ENCODE data around the gene PIAS1.
"Not testable (repeated sequence)": the region's sequence is repeated elsewhere in the genome, so short reads cannot be mapped to it uniquely, and the experiment has no call there.

PIAS1 gene

DNA sequence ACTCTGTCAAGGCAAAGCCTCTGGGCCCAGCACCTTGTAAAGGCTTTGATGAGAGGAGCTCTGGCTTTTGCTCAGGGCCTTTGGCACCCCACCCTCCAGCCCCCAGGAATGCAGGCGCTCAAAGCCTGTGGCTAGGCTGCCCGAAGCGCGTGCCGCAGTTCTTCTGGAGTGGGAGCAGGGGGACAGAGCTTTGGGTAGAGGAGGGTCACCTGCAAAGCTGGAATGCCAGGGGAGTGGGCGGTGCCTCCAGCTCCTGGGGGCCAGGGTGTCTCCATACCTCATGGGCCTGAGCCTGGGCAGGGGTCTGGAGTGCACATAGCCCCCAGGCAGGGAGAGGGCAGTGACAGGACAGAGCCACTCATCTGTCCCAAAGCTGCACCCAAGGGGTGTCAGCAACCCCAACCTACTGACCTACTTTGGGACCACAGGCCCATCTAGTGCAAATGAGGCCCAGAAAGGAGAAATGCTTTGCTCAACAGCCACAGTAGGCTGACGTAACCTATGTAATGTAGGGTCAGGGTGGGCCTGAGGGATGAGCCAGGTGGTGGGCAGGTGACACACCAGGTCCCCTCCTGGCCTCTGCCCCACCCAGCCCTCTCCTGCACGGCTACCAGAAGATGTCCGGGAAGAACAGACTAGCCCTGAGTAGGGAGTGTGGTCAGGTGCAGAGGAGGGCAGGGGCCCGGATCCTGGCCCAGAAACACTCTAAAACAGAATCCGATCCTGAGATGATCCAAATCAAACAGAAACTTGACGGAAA lies 153.2 kb downstream of the PIAS1 start:
- no peak overlapping the region for H3K9ac ChIP-seq (ENCODE audit: low read length)
- H3K27ac ChIP-seq (ENCODE audit: low read depth, low read length), result no peak overlapping the region
- no peak overlapping the region for H3K4me3 ChIP-seq (ENCODE audit: low read depth in 1 of 2, low read length in 2 of 2)
- H3K36me3 ChIP-seq (ENCODE audit: insufficient read depth, low read length), result no peaks in the 10 kb centered on the region
- no peaks in the 10 kb centered on the region for H3K9me3 ChIP-seq (ENCODE audit: low read length)
- no peaks in the 10 kb centered on the region for H3K27me3 ChIP-seq (ENCODE audit: control insufficient read depth in 1 of 2, insufficient read depth in 2 of 2, low read length in 2 of 2)
- H3K4me1 ChIP-seq (ENCODE audit: insufficient read depth, low read length), result peaks cover 29% of the 10 kb centered on the region

DNA sequence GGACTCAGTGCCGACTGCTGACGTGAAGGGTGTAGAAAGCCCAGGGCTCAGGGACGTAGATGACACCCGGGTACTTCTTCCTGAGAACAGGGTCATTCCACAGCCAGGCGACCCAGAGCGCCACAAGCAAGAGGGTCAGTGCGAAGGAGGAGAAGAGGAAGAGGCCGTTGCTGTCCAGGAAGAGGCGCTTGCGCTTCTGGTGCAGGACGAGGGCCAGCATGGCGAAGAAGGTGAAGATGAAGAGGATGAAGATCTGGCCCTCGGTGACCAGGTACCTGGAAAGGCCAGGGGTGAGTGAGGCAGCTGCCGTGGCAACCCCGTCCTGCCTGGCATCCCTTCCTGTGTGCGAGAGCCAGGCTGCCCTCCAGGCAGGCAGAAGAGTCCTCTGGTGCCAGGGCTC lies 154.0 kb downstream of the PIAS1 start:
- Histone ChIP-seq H3K36me3 (ENCODE audit: insufficient read depth, low read length) (no peaks in the 10 kb centered on the region), H3K27me3 (ENCODE audit: control insufficient read depth in 1 of 2, insufficient read depth in 2 of 2, low read length in 2 of 2) (no peaks in the 10 kb centered on the region), H3K9ac (ENCODE audit: low read length) (no peak overlapping the region), H3K27ac (ENCODE audit: low read depth, low read length) (no peak overlapping the region), H3K4me3 (ENCODE audit: low read depth in 1 of 2, low read length in 2 of 2) (no peak overlapping the region), H3K9me3 (ENCODE audit: low read length) (no peaks in the 10 kb centered on the region), H3K4me1 (ENCODE audit: insufficient read depth, low read length) (peaks cover 29% of the 10 kb centered on the region)

DNA sequence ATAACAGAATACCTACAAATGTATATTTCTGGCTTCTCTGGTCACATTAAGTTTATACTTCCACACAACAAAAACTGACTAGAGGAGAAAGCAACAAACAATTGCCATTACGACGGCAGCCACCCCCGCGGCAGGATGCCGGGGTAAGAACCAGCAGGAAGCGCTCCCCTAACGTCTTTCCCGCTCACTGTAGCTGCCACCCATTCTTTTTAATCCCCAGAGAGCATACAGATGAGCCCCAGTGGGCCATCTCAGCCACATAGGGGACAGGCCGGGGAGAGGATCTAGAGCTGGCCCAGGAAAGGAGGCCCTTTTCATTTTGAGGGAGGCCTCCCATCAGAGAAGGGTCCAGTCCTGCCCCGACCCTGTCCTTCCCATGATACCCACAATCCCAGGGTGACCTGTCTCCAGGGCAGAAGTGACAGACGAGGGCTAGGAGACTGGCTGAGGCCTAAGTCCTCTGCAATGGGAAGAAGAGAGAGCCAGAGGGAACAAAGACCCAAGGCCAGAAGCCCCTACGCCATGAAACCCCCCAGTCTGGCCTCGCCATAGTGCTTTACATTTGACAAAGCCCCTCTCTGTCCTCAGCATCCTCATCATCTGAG lies 154.6 kb downstream of the PIAS1 start:
- Histone ChIP-seq H3K4me3 (ENCODE audit: low read depth in 1 of 2, low read length in 2 of 2) (no peak overlapping the region), H3K9me3 (ENCODE audit: low read length) (no peaks in the 10 kb centered on the region), H3K9ac (ENCODE audit: low read length) (no peak overlapping the region), H3K36me3 (ENCODE audit: insufficient read depth, low read length) (no peaks in the 10 kb centered on the region), H3K27ac (ENCODE audit: low read depth, low read length) (no peak overlapping the region), H3K4me1 (ENCODE audit: insufficient read depth, low read length) (peaks cover 29% of the 10 kb centered on the region), H3K27me3 (ENCODE audit: control insufficient read depth in 1 of 2, insufficient read depth in 2 of 2, low read length in 2 of 2) (no peaks in the 10 kb centered on the region)

DNA sequence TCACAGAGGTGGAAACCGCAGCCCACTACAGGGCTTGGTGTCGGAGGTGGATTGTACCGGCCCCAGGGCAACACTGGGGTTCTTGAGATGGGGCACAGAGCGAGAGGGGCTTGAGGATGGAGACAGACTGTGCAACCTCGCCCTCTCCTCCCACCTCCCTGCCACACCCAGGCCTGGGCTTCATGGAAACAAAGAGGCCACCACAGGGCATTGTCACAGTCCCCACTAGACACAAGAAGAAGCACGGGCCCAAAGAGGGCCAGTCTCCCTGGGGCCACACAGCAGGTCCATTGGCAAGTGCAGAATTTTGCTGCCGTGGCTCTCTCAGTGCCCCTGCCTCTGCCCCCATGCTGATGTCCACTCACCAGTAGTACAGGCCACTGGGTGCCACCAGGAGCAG lies 155.2 kb downstream of the PIAS1 start:
- no peak overlapping the region for H3K27ac ChIP-seq (ENCODE audit: low read depth, low read length)

DNA sequence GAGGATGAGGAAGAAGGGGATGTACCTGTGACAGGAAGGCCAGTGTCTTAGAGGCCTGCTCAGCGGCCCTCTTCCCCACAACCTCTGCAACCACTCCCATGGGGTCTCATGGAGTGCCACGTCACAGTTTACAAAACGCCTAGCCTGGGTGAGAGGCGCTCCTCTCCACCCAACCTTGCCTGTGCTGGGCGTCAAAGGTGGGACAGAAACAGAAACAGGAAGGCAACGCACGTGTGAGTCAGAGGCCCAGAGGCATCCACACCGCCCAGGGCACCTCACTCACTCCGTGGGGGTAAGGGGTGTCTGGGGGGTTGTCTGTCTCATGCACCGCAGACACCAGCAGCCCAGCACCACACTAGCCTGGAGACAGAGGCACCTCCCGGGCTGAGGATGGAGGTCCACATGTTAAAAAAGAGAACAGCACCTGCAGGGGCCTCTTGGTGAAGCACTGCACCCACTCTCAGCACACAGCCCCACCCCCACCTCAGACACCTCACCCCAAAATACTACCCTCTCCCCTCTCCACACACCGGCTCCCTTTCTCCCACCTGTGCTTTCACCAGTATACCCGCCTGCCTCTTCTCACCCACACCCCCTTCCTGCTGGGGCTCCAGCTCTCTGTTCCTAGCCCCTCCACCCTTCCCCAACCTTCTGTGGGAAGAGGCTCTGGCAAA lies 155.8 kb downstream of the PIAS1 start:
- Histone ChIP-seq H3K9me3 (ENCODE audit: low read length) (no peaks in the 10 kb centered on the region), H3K9ac (ENCODE audit: low read length) (no peak overlapping the region), H3K27me3 (ENCODE audit: control insufficient read depth in 1 of 2, insufficient read depth in 2 of 2, low read length in 2 of 2) (no peaks in the 10 kb centered on the region), H3K4me1 (ENCODE audit: insufficient read depth, low read length) (peaks cover 22% of the 10 kb centered on the region), H3K36me3 (ENCODE audit: insufficient read depth, low read length) (no peaks in the 10 kb centered on the region), H3K27ac (ENCODE audit: low read depth, low read length) (peak overlapping the region; percentile 39), H3K4me3 (ENCODE audit: low read depth in 1 of 2, low read length in 2 of 2) (peak overlapping the region in 1 of 2 donors; percentile 54)

More for the DNA sequence above, 155.2 kb downstream of the PIAS1 start:
- Histone ChIP-seq H3K36me3 (ENCODE audit: insufficient read depth, low read length) (no peaks in the 10 kb centered on the region), H3K9ac (ENCODE audit: low read length) (no peak overlapping the region), H3K4me1 (ENCODE audit: insufficient read depth, low read length) (peaks cover 28% of the 10 kb centered on the region), H3K27me3 (ENCODE audit: control insufficient read depth in 1 of 2, insufficient read depth in 2 of 2, low read length in 2 of 2) (no peaks in the 10 kb centered on the region), H3K9me3 (ENCODE audit: low read length) (no peaks in the 10 kb centered on the region), H3K4me3 (ENCODE audit: low read depth in 1 of 2, low read length in 2 of 2) (no peak overlapping the region)

DNA sequence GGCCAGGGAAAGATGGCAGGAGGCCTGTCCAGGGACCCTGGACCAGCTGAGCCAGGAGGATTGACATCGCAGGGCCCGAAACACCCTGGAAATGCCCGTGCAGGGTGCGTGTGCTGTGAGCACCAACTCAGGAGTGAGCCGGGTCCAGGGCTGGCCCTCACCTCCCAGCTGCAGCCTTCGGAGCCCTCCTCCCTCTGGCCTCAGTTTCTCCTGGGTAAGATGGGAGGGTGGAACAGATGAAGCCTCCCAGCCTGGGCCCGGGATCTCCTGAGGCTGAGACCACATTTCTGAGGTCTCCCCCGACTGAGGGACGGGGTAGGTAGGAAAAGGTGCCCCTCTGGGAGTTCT lies 156.3 kb downstream of the PIAS1 start:
- no peaks in the 10 kb centered on the region for H3K36me3 ChIP-seq (ENCODE audit: insufficient read depth, low read length)
- H3K4me3 ChIP-seq (ENCODE audit: low read depth in 1 of 2, low read length in 2 of 2), result peak overlapping the region in 1 of 2 donors; percentile 54
- H3K27me3 ChIP-seq (ENCODE audit: control insufficient read depth in 1 of 2, insufficient read depth in 2 of 2, low read length in 2 of 2), result no peaks in the 10 kb centered on the region
- peak overlapping the region; percentile 39 for H3K27ac ChIP-seq (ENCODE audit: low read depth, low read length)
- H3K9me3 ChIP-seq (ENCODE audit: low read length), result no peaks in the 10 kb centered on the region
- no peak overlapping the region for H3K9ac ChIP-seq (ENCODE audit: low read length)
- H3K4me1 ChIP-seq (ENCODE audit: insufficient read depth, low read length), result peaks cover 17% of the 10 kb centered on the region

DNA sequence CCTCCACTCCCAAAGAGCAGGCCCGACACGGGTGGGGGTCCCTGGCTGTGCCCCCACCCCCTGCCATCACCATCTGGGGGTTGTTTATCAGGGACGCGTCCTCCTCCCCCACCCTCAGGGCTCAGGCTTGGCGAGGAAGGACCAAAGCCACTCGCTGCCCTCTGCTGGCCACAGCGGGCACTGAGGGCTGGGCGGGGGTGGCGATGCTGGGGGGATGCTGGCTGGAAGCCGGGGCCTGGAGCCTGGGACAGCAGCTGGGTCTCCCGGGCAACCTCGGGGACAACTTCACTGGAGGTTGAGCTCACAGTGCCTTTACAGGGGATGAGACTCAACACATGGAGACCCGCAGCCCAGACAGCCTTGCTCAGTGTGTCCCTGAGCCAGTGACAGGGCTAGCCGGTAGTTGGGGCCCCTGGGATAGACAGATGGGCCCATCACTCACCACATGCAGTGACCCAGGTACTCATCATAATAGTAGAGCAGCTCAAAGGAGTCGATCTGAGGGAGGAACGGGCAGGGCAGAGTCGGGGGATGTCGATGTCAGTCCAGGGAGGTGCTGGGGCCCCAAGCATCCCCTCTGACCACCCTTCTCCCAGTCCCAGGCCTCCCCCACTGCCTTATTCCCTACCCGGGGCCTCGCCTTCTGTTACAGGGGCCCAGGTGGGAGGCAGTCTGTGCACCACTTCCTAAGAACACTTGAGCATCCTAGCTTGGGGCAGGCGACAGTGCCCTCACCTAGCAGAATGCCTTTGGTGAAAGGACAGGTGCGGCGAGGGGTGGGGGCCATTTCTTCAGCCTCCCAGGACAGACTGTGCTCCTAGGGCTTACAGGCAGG lies 156.9 kb downstream of the PIAS1 start:
- Histone ChIP-seq H3K9ac (ENCODE audit: low read length) (no peak overlapping the region), H3K36me3 (ENCODE audit: insufficient read depth, low read length) (no peaks in the 10 kb centered on the region), H3K4me3 (ENCODE audit: low read depth in 1 of 2, low read length in 2 of 2) (peak overlapping the region in 1 of 2 donors; percentile 54), H3K4me1 (ENCODE audit: insufficient read depth, low read length) (peaks cover 11% of the 10 kb centered on the region), H3K9me3 (ENCODE audit: low read length) (no peaks in the 10 kb centered on the region), H3K27ac (ENCODE audit: low read depth, low read length) (peak overlapping the region; percentile 39), H3K27me3 (ENCODE audit: control insufficient read depth in 1 of 2, insufficient read depth in 2 of 2, low read length in 2 of 2) (no peaks in the 10 kb centered on the region)

DNA sequence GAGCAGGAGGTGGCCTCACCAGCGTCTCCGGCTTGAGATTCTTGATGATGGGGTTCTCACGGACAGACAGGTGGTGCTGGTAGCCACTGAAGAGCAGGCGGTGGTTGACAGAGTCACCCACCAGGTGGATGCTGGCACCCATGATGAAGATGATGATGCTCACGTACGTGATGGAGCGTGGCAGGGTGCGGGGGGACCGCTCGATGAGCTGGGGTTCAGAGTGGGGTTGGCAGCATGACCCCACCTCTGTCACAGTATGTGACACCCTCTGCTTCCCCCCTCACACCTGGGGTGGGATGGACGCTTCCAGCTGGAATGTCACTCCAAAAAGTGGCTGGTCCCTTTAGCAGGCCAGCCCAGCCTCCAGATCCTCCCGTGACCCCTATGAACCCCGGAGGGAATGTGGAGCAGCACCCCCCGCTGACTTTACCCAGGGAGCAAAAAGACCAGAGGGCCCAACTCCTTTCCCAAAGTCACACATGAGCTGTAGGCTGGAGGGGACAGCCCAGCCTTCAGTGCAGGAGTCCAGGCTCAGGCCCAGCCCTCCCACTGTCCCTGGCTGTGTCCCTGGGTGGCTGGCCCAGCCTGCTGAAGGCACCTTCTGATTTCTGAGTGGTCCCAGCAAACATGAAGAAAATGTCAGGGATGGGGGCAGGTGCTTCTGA lies 157.7 kb downstream of the PIAS1 start:
- H3K9me3 ChIP-seq (ENCODE audit: low read length), result no peaks in the 10 kb centered on the region
- H3K4me3 ChIP-seq (ENCODE audit: low read depth in 1 of 2, low read length in 2 of 2), result no peak overlapping the region
- peaks cover 11% of the 10 kb centered on the region for H3K4me1 ChIP-seq (ENCODE audit: insufficient read depth, low read length)
- no peaks in the 10 kb centered on the region for H3K36me3 ChIP-seq (ENCODE audit: insufficient read depth, low read length)
- no peak overlapping the region for H3K27ac ChIP-seq (ENCODE audit: low read depth, low read length)
- H3K9ac ChIP-seq (ENCODE audit: low read length), result no peak overlapping the region
- H3K27me3 ChIP-seq (ENCODE audit: control insufficient read depth in 1 of 2, insufficient read depth in 2 of 2, low read length in 2 of 2), result no peaks in the 10 kb centered on the region

DNA sequence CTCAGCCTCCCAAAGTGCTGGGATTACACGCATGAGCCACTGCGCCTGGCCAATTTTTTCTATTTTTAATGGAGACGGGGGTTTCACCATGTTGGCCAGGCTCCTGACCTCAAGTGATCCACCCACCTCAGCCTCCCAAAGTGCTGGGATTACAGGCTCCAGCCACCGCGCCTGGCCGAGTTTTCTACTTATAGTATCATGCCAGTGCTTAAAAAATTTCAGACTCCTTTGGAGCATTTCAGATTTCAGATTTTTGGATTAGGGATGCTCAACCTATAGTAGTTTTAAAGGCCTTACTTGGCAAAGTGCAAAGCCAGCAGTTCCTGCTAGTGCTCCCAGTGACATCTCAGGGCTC lies 159.4 kb downstream of the PIAS1 start:
- H3K36me3 ChIP-seq (ENCODE audit: insufficient read depth, low read length); H3K27ac ChIP-seq (ENCODE audit: low read depth, low read length); H3K9ac ChIP-seq (ENCODE audit: low read length); H3K27me3 ChIP-seq (ENCODE audit: control insufficient read depth in 1 of 2, insufficient read depth in 2 of 2, low read length in 2 of 2); H3K4me3 ChIP-seq (ENCODE audit: low read depth in 1 of 2, low read length in 2 of 2); H3K9me3 ChIP-seq (ENCODE audit: low read length): not testable (repeated sequence)
- H3K4me1 ChIP-seq (ENCODE audit: insufficient read depth, low read length), result peaks cover 11% of the 10 kb centered on the region

DNA sequence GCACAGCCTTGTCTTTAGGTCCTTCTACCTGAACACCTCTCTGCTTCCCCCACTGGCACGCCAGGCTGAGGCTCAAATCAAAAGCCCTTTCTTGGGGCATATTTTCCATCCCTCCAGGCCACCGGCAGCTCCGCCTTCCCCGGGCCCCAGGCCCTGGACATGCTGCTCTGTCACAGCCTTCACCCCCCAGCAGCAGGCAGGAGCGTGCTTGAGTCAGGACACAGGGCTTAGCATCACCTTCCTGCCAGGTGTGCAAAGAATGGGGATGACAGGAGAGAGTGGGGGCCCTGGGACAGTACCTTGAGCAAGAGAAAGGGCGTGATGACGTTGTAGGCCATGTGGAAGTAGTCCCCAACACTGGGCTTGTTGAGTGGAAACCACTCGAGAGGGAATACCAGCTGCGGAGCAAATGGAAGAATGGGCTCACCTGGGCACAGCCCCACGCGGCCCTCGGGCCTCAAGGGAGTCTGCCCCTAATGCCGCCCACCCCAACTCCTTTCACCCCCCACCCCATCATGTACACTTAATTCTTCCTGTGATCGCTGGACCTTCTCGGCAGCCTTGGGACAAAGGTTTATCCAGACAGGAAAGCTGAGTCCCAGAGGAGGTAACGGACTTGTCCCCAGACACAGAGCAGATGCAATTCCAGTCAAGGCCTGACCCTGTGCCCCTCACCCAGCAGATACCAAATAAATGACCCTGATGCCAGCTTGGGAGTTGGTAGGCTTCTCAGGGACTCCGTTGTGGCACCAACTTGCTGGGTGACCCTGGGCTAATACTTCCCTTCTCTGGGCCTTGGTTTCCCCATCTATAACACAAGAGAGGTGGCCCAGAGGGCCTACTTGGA lies 160.1 kb downstream of the PIAS1 start:
- Histone ChIP-seq H3K27ac (ENCODE audit: low read depth, low read length) (no peak overlapping the region), H3K9me3 (ENCODE audit: low read length) (no peaks in the 10 kb centered on the region), H3K4me3 (ENCODE audit: low read depth in 1 of 2, low read length in 2 of 2) (no peak overlapping the region), H3K9ac (ENCODE audit: low read length) (no peak overlapping the region), H3K36me3 (ENCODE audit: insufficient read depth, low read length) (peaks cover 12% of the 10 kb centered on the region), H3K27me3 (ENCODE audit: control insufficient read depth in 1 of 2, insufficient read depth in 2 of 2, low read length in 2 of 2) (no peaks in the 10 kb centered on the region), H3K4me1 (ENCODE audit: insufficient read depth, low read length) (peaks cover 11% of the 10 kb centered on the region)

Data from muscle layer of colon (tissue), 2 donors.